Measurements from ENCODE around the gene NBEA. TPM values are rescaled to one million over a fixed set of nuclear protein-coding genes. Genes with fewer than 3 reads are reported as not detected.
A peak's percentile ranks its signal among the peaks of the same experiment; 100 is the strongest.

Gene NBEA
- total and polyA plus RNA-seq, 8 donors = 1.6 to 36.0 (median 7.7) TPM

GRCh38 chr13:35714588-35715377 lies 772.7 kb downstream of the NBEA start:
- no peaks in the 10 kb centered on the region for H3K27me3 ChIP-seq
- no peaks in the 10 kb centered on the region for H3K9me3 ChIP-seq
- 63 to 80% (median 76%) methylated on average over 7 to 9 of the region's 9 CpGs for WGBS, 5 donors
- H3K4me3 ChIP-seq = no peak overlapping the region
- intact Hi-C loops (cut with DNase I; ENCODE audit: low total_unique reads) = no loop called here
- peak in 1 of 2 donors; percentile 55 for DNase-seq
- H3K4me1 ChIP-seq = peaks cover 0 to 27% (median 16%) of the 10 kb centered on the region in 4 donors
- no peaks in the 10 kb centered on the region for H3K36me3 ChIP-seq
- peak overlapping the region in 1 of 5 donors; percentile 4 for H3K27ac ChIP-seq
- no peak for TF ChIP-seq POLR2A (IDR thresholded peaks at IDR 0.05)
- TF ChIP-seq POLR2AphosphoS5 (IDR thresholded peaks at IDR 0.05) = no peak
- TF ChIP-seq, protein P1, sequence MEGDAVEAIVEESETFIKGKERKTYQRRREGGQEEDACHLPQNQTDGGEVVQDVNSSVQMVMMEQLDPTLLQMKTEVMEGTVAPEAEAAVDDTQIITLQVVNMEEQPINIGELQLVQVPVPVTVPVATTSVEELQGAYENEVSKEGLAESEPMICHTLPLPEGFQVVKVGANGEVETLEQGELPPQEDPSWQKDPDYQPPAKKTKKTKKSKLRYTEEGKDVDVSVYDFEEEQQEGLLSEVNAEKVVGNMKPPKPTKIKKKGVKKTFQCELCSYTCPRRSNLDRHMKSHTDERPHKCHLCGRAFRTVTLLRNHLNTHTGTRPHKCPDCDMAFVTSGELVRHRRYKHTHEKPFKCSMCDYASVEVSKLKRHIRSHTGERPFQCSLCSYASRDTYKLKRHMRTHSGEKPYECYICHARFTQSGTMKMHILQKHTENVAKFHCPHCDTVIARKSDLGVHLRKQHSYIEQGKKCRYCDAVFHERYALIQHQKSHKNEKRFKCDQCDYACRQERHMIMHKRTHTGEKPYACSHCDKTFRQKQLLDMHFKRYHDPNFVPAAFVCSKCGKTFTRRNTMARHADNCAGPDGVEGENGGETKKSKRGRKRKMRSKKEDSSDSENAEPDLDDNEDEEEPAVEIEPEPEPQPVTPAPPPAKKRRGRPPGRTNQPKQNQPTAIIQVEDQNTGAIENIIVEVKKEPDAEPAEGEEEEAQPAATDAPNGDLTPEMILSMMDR (IDR thresholded peaks at IDR 0.05) = no peak
- TF ChIP-seq EP300 (IDR thresholded peaks at IDR 0.05) = no peak

- TF ChIP-seq POLR2A (IDR thresholded peaks at IDR 0.05) = no peak
- peak in 1 of 3 donors; percentile 22 for TF ChIP-seq POLR2AphosphoS5 (IDR thresholded peaks at IDR 0.05)
- TF ChIP-seq, protein P1 (IDR thresholded peaks at IDR 0.05) = no peak
- TF ChIP-seq EP300 (IDR thresholded peaks at IDR 0.05) = no peak
- Histone ChIP-seq H3K9me3 (no peaks in the 10 kb centered on the region), H3K4me3 (no peak overlapping the region), H3K27ac (no peak overlapping the region), H3K4me1 (peaks cover 5 to 39% (median 23%) of the 10 kb centered on the region in 4 donors), H3K36me3 (no peaks in the 10 kb centered on the region), H3K27me3 (no peaks in the 10 kb centered on the region)
- 36 to 45% (median 42%) methylated on average over 4 of the region's 4 CpGs for WGBS, 5 donors
- DNase-seq = peak in 1 of 2 donors; percentile 80
- intact Hi-C loops (cut with DNase I; ENCODE audit: low total_unique reads) = no loop called here
These were observed 774.1 kb downstream of the NBEA start for GRCh38 chr13:35716186-35716585.

- peaks cover 7 to 45% (median 27%) of the 10 kb centered on the region in 4 donors for H3K4me1 ChIP-seq
- no peak for DNase-seq
- no peak overlapping the region for H3K4me3 ChIP-seq
- intact Hi-C loops (cut with DNase I; ENCODE audit: low total_unique reads) = no loop called here
- 86 to 94% (median 88%) methylated on average over 9 to 15 of the region's 15 CpGs for WGBS, 5 donors
- no peaks in the 10 kb centered on the region for H3K27me3 ChIP-seq
- no peak for TF ChIP-seq POLR2A (IDR thresholded peaks at IDR 0.05)
- TF ChIP-seq, protein P1 (IDR thresholded peaks at IDR 0.05) = no peak
- TF ChIP-seq EP300 (IDR thresholded peaks at IDR 0.05) = no peak
- TF ChIP-seq POLR2AphosphoS5 (IDR thresholded peaks at IDR 0.05) = no peak
- no peaks in the 10 kb centered on the region for H3K36me3 ChIP-seq
- H3K9me3 ChIP-seq = no peaks in the 10 kb centered on the region
- H3K27ac ChIP-seq = no peak overlapping the region
These were observed 774.7 kb downstream of the NBEA start for GRCh38 chr13:35716729-35717128.

GRCh38 chr13:35718084-35718483 lies 776.0 kb downstream of the NBEA start:
- DNase-seq = no peak
- intact Hi-C loops (cut with DNase I; ENCODE audit: low total_unique reads) = no loop called here
- TF ChIP-seq EP300 (IDR thresholded peaks at IDR 0.05) (no peak), POLR2A (IDR thresholded peaks at IDR 0.05) (no peak), POLR2AphosphoS5 (IDR thresholded peaks at IDR 0.05) (no peak)
- TF ChIP-seq, protein P1 (IDR thresholded peaks at IDR 0.05) = no peak
- Histone ChIP-seq H3K36me3 (no peaks in the 10 kb centered on the region), H3K27me3 (no peaks in the 10 kb centered on the region), H3K4me3 (no peak overlapping the region), H3K27ac (no peak overlapping the region), H3K9me3 (no peaks in the 10 kb centered on the region), H3K4me1 (peaks cover 15 to 57% (median 33%) of the 10 kb centered on the region in 4 donors)
- 48 to 66% (median 63%) methylated on average over 5 of the region's 5 CpGs for WGBS, 5 donors

Data from stomach (tissue), 9 donors.